GM21723 (cell line): ENCODE measurements around the gene UMAD1.

Experiments used
- ATAC-seq: cut with Tn5 transposase; IDR thresholded peaks from one replicate; pipeline ENCODE4 v1.9.1; 2021; ENCODE audit warnings: mild to moderate bottlenecking, moderate library complexity; ENCODE audit not compliant: unreplicated experiment

The UMAD1 gene

GRCh38 chr7:7640221-7641128 lies at the start of gene UMAD1:
UMAD1 (plus strand) TSS chr7:7640752; CDS start chr7:7673372, 32,620 bp downstream.
- ATAC-seq = peak; percentile 99

DNA sequence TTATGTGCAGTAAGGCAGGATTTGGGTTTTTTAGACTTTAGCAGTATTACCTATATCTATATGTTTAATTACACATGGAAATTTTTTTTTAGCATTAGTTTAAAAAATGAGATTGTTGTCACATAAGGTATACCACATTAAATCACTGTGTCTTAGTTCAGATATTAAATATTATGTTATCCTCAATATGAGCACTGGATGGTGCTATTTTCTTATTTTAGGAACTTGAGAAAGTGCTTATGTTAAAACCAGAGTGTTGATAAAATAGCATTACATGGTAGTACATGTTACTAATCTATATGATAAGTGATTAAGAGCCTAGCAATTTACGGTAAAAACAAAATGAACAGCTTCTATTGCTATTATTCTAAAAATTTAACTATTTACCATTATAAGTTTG lies 45.1 kb upstream of the UMAD1 start:
- ATAC-seq = no peak

GRCh38 chr7:7596176-7596575 lies 44.4 kb upstream of the UMAD1 start:
- no peak for ATAC-seq

DNA sequence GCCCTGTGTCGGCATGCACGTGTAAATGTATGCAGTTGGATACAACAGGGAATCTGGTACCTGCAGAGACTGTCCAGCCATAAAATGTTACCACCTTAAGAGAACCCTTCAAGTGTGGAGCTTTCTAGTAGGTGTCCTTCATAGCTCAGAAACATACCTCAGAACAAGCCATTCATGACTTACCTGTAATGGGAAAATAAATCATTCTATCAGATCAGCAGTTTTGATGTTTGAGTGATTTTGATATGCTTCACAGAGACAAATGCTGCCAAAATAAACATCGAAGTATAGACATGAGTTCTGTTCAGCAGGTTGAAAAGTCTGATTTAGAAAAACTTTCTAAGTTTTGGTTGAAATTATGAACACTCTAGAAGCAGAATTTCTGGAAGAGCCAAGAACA lies 33.5 kb upstream of the UMAD1 start:
- ATAC-seq = no peak

DNA sequence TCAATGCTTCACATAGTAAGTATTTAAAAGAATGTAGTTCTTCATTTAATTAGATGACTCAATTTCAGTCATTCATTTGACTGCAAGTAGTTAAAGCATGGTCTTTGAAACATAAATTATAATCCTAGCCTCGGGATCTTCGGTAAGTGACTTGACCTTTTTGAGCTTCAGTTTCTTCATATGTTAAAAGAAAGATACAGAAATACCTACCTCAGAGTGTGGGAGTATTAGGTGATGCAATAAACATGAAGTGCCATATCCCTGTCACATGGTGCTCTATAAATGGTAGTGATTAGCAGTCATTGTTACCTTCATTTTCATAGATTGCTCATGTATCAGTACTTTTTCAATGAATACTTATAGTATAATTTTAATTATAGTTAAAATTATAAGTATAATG lies 31.2 kb upstream of the UMAD1 start:
- no peak for ATAC-seq

DNA sequence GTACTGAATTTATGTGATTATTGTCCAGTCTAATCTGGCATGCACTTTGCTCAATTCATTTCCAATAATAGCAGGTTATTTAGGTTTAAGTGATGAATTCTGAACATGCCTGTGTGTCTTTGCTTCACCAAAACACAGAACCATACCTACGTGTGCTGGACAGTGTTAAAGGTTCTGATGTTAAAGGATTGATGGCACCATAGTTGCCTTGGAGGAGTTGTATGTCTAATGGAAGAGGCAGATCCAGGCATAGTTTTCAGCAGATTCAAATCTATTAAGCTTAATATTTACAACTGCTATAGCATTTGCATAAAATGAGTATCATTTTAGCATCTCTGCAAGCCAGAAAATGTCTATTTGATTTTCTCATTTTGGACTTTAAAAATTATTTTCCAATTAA lies 28.0 kb upstream of the UMAD1 start:
- no peak for ATAC-seq

GRCh38 chr7:7613210-7613609 lies 27.3 kb upstream of the UMAD1 start:
- ATAC-seq = no peak

DNA sequence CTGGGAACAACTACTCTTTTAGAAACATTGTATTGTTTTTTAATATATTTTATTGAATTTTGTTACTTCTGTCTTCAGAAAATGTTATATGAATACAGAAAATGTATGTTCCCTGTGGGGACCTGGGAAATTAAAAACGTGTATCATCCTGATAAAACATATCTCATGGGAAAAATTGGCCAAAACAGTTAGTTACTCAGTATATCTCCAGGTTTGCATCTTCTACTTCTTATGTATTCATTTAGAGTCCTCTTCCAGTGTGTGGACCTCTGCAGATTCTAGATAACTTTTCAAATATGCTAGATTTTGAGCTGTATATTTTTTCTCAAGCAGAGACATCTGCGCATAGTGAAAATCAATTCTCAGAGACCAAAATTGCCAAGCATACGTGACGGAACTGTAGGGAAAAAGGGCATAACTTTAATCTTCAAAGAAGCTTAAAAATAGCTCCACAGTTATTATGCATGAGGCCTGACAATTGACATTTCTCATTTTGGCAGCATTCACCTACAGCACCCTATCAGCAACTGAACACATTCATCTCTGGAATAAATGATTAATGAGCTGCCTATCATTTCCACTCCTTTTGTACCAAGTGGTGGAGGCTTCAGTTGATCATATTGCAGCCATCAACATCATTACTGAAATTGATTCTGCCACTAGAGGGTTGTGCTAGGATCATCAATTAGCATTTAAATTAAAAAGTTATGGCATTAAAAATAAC lies 26.4 kb upstream of the UMAD1 start:
- no peak for ATAC-seq

DNA sequence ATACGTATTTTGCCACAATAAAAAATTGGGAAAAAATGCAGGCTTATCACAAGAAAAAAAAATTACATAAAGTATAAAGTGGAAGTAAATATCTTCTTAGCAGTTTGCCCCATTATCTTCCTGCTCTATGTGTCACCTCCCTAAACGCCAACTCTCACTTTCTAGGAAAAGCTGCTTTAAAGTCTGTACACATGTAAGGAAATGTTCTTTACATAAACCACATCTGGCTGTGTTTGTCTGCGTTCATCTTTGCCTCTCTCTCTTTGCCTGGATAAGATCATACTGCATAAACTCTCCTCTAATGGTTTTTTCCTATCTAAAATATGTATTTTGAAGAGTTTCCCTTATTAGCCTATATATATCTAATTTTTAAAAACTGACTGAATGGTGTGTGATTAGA lies 23.0 kb upstream of the UMAD1 start:
- no peak for ATAC-seq

DNA sequence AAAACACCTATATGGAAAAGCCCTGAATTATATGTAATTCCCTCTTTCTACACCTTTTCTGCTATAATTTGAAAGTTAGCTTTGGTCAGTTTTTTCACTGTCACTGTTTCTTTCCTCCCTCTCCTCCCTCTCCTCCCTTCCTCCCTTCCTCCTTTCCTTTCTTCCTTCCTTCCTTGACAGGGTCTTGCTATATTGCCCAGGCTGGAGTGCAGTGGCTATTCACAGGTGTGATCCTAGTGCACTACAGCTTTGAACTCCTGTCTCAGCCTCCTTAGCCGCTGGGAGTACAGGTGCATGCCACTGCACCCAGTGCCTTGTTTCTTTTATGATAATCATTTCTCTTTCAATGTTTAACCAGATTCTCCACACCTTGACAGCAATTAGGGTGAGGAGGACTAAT lies 22.1 kb upstream of the UMAD1 start:
- no peak for ATAC-seq

- ATAC-seq = no peak
Measured at GRCh38 chr7:7620236-7620635, 20.3 kb upstream of the UMAD1 start.

DNA sequence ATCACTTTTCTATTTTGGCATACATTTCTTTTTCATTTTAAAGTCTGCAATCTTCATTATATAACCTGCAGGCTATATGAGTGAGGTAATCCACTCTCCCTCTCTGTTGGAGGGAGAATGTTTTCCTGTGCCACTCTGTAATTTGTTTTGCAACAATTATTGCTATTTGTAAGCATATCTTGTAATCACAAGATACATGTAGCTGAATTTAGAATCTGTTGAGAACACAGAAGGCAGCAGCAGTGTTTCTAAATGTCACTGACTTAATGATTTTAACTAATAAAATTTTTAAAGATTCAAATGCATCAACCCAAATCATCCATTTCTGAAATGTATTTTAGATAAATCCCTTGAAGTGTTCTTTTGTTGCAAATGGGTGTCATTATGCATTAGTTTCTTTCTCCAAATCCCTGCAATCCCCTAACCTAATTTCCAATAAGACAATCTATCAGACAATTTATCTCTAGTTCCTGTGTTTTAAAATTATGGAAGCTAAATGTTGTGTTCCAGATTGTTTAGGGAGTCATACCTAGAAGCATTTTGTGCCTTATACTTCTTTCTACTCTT lies 19.8 kb upstream of the UMAD1 start:
- no peak for ATAC-seq

GRCh38 chr7:7628476-7628875 lies 12.1 kb upstream of the UMAD1 start:
- no peak for ATAC-seq

DNA sequence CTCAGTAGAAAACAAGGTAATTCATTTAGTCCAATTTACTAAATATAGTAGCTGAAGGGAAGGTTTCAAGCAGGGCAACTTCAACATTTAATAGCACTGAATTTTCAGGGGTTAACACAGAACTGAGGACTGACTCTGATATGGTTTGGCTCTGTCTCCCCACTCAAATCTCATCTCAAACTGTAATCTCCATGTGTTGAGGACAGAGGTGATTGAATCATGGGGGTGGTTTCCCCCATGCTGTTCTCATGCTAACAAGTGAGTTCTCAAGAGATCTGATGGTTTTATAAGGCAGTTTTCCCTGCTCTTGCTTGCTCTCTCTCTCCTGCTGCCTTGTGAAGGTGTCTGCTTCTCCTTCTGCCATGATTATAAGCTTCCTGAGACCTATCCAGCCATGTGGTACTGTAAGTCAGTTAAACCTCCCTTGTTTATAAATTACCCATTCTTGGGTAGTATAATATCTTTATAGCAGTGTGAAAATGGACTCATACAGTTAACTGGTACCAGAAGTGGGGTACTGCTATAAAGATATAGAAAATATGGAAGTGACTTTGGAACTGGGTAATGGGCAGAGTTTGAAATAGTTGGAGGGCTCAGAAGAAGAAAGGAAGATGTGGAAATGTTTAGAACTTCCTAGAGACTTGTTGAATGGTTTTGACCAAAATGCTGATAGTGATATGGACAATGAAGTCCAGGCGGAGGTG lies 9.8 kb upstream of the UMAD1 start:
- ATAC-seq = no peak

DNA sequence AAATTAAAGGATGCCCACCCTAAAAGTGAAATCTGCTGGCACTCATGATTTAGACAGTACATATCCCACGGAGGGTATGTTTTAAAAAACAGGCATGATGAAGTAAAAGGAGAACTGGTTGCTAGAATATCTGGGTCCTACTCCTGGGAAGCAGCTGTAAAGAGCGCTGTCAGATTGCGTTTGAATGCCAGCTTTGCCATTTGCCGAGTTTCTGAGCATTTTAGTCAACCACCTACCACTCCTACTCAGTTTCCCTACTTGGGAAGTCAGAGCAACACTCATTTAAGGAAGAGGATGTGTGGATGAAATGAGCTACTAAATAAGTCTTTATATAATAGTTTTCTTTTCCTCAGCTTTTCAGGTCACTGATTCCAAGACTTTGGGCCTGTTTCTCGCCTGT lies 1.1 kb upstream of the UMAD1 start:
- no peak for ATAC-seq

- ATAC-seq = peak; percentile 27
Measured at GRCh38 chr7:7639847-7640220, 718 bp upstream of the UMAD1 start.

DNA sequence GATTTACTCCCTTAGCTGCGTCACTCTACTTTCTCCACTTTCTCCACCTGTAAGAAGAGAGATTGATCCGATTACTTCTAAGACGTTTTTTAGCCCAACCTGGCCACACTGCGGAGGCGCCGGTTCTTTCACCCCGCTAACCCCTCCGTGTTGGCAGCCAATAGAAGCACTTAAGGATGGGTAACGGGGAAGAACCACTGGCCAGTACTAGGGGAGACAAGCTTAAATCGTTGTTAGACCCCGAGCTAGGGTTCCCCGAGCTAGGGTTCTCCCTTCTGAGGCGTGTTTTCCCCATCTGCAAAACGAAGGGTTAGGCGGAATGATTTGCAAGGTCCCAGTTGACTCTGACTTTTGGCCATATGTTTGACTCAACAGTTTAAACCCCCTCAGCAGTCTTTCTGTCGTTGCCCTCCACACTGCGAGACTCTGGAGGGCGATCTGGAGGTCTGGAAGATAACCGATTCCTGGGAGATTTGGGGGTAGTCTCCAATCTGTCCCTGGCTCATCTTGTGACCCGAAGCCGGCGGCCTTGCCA lies 644 bp downstream of the UMAD1 start:
- peak; percentile 16 for ATAC-seq

DNA sequence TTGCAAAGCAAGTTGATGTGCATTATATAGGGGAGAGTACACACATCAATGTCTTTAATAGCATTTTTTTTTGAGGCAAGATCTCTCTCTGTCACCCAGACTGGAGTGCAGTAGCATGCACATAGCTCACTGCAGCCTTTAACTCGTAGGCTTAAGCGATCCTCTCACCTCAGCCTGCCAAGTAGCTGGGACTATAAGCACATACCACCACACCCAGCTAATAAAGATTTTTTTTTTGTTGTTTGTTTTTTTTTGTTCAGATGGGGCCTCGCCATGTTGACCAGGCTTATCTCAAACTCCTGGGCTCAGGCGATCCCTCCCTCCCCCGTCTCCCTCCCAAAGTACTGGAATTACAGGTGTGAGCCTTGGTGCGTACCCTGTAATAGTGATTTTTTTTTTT lies 1.5 kb downstream of the UMAD1 start:
- no peak for ATAC-seq

GRCh38 chr7:7647495-7648036 lies 7.0 kb downstream of the UMAD1 start:
- ATAC-seq = no peak

- no peak for ATAC-seq
Measured at GRCh38 chr7:7650682-7651206, 10.2 kb downstream of the UMAD1 start.

DNA sequence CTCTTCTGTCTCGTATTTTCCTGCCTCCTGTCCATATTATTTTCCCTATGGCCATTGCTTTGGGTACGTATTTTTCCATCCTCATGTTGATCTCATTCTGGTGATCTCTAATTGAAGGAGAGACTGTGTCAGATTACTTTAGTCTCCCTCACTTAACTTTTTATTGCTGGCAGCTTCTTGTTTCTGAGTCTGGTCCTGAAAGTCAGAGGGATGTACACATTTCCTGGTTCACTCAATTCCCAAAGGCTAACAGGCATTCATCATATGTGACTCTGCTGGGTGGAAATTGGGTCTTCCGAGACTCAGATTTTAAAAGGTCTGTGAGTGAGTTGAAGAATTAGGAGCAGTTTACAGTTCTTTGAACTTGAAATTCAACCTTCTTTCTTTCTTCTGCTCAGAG lies 10.9 kb downstream of the UMAD1 start:
- ATAC-seq = no peak
